ENCODE data around the gene HES1.

HES1 gene

GRCh38 chr3:194174980-194175379 lies 39.0 kb downstream of the HES1 start:
- no peak for DNase-seq

DNA sequence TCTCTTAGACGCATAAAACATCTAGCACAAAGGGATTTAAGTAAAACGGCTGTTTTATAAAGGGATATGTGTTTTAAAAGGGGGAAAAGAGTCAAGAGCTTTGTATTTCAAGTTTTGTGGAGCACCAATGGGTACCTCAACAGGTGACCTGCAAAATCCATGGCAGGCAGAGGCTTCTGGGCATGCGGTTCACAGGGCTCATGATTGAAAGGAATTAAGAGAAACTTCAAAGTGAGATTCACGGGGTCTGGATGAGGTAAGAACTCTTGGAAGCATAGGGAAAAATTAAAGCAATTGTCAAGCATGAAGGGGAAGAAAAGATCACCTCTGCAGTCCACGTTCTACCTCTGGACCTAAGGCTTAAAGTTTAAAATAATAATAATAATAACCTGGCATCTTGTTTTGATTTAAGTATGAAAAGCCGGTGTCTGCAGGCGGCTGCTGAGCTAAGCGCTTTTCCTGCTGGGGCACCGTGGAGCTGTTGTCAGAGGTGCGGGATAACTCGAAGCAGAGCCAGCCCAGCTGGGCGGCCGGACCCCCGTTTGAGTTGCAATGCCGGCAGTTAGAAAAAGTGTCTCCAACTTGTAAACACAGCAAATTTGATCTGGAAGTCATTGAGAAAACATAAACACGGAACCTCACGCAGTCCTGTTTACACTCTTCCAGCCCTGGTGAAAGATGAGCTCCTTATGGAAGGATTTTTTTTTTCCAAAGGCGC lies 40.5 kb downstream of the HES1 start:
- no peak for DNase-seq

DNA sequence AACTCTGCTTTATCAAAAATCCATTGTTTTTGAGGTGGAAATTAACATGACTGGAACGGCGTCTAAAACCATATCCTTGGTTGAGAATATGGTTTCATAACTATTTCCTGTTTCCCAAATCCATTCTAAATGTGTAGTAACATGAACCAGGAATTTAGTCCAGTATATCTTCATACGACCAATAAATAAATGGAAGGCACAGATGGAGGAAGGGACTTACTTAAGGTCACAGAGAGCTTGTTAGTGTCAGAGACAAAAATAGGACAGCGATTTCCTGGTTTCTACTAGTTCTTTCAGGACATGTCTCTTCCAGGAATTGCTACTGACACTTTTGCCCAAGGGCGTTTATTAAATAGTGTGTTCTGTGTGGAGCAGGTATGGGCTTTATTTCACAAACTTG lies 41.2 kb downstream of the HES1 start:
- DNase-seq, result no peak

GRCh38 chr3:194178128-194178527 lies 42.2 kb downstream of the HES1 start:
- DNase-seq, result no peak

- no peak for DNase-seq
These were observed 42.7 kb downstream of the HES1 start for GRCh38 chr3:194178669-194179068.

DNA sequence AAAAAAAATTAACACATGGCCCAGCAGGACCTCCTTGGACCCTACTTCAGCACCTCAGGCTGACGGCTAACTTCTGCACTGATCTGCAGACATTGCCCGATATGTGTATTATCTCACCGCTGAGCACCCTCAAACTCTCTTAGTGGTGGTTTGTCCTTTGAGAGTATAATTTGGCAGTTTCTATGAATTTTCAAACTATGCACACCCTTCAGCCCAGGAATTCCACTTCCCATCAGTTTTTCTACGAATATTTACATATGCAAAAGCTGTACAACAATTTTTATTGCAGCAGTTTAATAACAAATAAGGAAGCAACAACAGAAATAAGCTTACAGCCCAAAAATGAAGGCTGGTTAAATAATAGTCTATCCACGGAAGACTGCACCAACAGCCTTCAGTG lies 44.6 kb downstream of the HES1 start:
- DNase-seq, result no peak

DNA sequence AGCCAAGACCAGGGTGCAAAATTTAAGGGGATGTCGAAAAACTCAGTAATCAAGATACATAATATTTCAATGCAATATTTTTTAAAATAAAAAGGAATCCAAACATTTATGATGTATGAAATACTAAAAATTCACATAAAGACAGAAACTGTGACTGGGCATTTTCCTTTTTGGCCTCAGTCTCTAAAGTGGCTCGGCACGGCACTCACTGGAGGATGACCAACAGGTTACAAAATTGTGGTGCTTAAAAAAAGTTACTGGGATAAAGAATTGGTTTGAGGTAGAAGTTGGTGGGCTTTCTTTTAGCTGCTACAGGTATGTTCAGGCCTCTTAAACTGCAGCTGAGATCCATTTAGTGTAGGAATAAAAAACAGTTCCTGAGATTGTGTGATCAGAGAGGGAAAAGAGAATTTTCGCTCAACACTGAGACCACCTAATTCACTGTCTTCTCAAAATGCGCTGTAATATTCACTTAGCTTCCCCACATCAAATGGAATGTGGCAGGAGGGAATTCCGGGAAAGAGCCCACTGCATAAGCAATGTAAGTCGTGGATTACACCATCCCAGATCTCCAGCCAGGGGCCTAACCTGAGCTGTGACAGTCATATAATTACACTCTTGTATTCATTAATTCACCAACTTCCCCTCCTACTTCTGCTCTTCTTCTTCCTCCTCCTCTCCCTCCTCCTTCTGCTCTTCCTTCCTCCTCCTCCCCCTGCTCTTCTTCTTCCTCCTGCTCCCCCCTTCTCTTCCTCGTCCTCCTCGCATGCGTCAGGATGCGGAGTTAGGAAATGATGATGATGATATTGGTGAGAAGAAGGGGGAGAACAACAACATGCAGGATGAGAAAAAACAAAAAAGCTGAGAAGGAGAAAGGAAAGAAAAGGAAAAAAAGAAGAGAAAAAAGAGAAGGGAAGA lies 45.9 kb downstream of the HES1 start:
- DNase-seq, result no peak

DNA sequence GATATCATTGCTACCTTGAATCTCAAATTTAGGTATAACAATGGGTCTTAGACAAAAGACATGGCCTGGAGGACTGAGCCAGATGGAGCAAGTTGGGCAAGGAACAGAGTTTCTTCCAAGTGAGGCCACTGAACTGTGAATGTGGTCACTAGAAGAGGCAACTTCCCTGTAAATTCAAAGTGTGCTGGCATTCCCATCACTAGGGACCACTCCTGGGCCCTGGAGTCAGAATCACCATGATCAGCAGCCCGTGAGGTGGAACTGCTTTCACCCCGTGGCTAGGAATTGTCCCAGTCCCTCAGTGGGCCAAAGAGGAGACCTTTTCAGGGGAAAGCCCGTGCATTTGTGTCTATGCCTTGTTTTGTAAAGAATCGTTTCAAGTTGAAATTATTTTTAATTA lies 47.3 kb downstream of the HES1 start:
- DNase-seq, result no peak

DNA sequence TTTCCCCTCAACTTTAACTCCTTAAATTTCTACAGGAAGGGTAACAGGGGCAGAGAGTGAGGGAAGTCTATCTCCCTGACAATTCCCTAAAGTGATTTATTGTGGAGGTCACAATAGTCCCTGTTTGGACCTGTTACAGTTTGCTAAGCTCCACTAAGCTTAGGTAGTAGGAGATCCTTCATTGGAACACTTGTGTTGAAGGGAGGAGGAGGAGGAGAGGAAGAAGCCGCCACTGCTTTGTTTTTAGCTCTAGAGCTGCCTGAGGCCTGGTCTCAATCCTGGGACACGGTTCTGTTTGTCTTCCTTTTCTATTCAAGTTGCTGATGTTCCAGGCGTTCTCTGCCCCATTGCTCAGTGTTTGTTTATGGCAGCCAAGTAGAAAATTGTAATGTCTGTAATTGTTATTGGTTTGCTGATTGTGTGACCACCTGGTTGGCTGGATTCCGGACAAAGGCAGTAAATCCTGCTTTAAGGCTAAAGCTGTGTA lies 48.4 kb downstream of the HES1 start:
- no peak for DNase-seq

DNA sequence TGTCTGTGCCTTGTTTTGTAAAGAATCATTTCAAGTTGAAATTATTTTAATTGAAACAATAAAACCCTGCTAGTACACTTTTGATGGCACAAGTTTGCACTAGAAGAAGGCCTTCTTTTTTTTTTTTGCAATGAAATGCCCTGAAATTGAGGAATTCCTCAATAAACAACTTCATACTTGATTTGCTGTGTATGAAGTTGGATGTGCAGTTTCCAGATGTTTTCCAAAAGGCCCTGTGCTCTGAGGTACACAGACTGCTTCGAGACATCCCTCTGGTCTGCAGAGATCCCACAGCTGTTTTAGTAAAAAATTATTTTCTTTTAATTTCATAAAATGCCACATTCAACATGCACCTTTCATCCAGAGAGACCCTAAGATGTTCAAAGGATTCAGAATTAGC lies 48.9 kb downstream of the HES1 start:
- DNase-seq, result no peak

- no peak for DNase-seq
These were observed 49.3 kb downstream of the HES1 start for GRCh38 chr3:194185221-194185620.

DNA sequence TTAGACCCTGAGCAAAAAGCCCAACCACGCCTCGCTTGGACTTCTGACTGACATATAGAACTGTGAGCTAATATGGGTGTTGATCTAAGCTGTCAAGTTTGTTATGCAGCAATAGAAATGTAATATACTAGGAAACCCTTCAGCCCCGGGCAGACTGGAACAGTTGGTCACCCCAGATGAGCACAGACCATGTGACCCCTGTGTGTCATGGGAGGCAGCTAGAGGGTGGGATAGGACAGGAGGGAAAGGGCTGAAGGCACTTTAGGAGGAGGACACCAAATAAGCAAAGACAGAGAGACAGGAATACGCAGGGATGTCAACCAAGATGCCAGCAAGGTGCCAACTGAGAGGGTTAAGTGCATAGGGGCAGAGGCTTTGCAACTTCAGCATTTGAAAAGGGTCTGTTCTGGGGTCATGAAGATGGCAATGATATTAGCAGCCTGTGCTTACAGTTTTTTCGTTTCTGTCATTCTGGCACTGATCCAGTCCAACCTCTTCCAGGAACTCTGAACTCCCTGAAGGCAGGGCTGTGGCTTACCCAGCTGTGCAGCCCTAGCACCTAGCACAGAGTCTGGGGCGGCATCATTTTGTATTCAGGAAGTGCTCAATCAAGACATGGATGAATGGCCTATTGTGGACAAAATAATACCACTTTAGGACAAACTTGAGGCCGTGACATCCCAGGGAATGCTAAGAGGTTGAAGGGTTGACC lies 51.4 kb downstream of the HES1 start:
- no peak for DNase-seq
